Progenitor cell of endocrine pancreas (in vitro differentiated cells): Measurements from ENCODE around the gene HDLBP. TPM values are rescaled to one million over a fixed set of nuclear protein-coding genes. Genes with fewer than 3 reads are reported as not detected.

ENCODE experiments used
- DNase-seq: peaks from one replicate; pipeline ENCODE4 v3.0.0; 2021; ENCODE audit warnings: low spot score; ENCODE audit not compliant: unreplicated experiment
- H3K27ac Mint-ChIP-seq: 2 replicates; pipeline ENCODE4 v1.8.0; 2021; ENCODE audit warnings: mild to moderate bottlenecking, moderate library complexity, mixed read lengths
- H3K27me3 Mint-ChIP-seq: 2 replicates; pipeline ENCODE4 v1.8.0; 2021; ENCODE audit warnings: mixed read lengths
- H3K36me3 Mint-ChIP-seq: 2 replicates; pipeline ENCODE4 v1.8.0; 2022; ENCODE audit warnings: mixed read lengths; ENCODE audit not compliant: insufficient read depth
- H3K4me1 Mint-ChIP-seq: 2 replicates; pipeline ENCODE4 v1.8.0; 2021; ENCODE audit warnings: low read depth, mixed read lengths
- H3K4me3 Mint-ChIP-seq: 2 replicates; pipeline ENCODE4 v1.8.0; 2021; ENCODE audit warnings: low read depth, mild to moderate bottlenecking, moderate library complexity, mixed read lengths
- H3K9me3 Mint-ChIP-seq: 2 replicates; pipeline ENCODE4 v1.8.0; 2021; ENCODE audit warnings: low read depth, mixed read lengths
- CTCF ChIP-seq: fragments of 200-600 bp; sonication (generic); IDR thresholded peaks from one replicate; pipeline ENCODE4 v1.5.0; 2021; ENCODE audit warnings: antibody characterized with exemption, mild to moderate bottlenecking; ENCODE audit not compliant: unreplicated experiment
- total RNA-seq: library from RNA; stranded (reverse); gene quantifications from 2 replicates; pipeline ENCODE4 v1.2.1, GENCODE V29; 2021

Gene HDLBP
- total RNA-seq, 1 donor from 2014 or later, result 388 TPM

DNA sequence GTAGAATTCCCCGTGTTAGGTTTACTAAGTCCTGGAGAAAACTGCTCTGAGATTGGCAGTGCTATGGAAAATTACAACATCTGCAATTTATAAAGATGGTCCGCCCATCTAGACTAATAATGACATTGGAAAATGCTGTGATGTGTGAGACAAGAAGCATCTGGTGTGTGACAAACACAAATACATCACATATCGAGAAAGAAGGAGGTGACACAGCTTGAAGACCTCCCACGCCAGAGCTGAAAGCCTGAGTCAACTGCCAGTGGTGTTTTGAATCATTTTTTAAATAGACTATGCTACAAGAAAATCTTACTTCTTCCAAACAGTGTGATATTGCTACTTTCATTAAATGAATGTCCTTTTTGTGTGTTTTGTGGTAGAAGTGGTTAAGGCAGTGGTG, 135.6 kb downstream of the HDLBP start:
- H3K27ac Mint-ChIP-seq, result no peak overlapping the region
- DNase-seq, result no peak
- H3K4me1 Mint-ChIP-seq, result no peaks in the 10 kb centered on the region
- no peak overlapping the region for H3K4me3 Mint-ChIP-seq
- H3K9me3 Mint-ChIP-seq, result no peaks in the 10 kb centered on the region
- no peak for TF ChIP-seq CTCF
- H3K36me3 Mint-ChIP-seq, result peaks cover 16% of the 10 kb centered on the region
- no peaks in the 10 kb centered on the region for H3K27me3 Mint-ChIP-seq

GRCh38 chr2:241178961-241179360, 136.5 kb downstream of the HDLBP start:
- Mint-ChIP-seq H3K27ac (no peak overlapping the region), H3K4me3 (no peak overlapping the region), H3K9me3 (no peaks in the 10 kb centered on the region), H3K4me1 (no peaks in the 10 kb centered on the region), H3K27me3 (no peaks in the 10 kb centered on the region), H3K36me3 (peaks cover 16% of the 10 kb centered on the region)
- no peak for DNase-seq
- no peak for TF ChIP-seq CTCF

DNA sequence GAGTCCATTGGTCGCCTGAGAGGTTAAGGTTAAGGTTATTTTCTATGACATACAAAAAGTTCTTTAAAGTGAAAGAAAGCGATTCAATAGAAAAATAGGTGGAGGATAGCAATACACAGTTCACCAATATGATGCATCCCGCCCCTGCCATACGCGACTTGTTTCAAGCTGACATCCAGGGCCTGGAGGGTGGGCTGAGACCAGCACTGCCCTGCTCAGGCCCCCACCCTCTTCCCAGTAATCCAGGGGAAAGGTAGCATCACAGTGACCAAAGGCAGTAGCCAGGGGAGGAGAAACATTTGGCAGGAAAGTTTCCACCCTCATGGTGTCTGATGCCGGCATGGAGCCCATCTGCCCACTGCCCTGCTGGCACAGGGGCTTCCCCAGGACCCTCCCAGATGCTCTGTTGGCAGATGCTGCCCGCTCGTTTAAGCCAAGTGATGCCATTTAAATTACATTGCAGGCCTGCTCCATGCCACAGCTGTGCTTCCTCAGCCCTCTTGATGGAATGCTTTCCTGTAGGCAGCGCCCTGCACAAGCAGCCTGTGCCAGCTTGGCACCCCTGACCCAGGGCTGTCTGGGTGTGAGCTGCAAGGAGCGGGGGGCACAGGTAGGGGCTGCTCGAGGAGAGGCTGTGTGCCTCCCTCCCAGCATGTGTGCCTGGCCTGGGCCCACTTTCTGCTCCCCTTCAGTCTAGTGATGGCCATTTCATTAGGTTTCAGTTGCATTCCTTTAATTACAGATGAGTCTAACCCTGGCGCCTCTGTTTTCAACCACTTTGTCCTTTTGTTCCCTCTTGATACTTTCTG, 137.7 kb downstream of the HDLBP start:
- no peak for DNase-seq
- TF ChIP-seq CTCF, result no peak
- no peaks in the 10 kb centered on the region for H3K9me3 Mint-ChIP-seq
- no peaks in the 10 kb centered on the region for H3K4me1 Mint-ChIP-seq
- H3K27ac Mint-ChIP-seq, result no peak overlapping the region
- H3K4me3 Mint-ChIP-seq, result no peak overlapping the region
- H3K36me3 Mint-ChIP-seq, result peaks cover 23% of the 10 kb centered on the region
- no peaks in the 10 kb centered on the region for H3K27me3 Mint-ChIP-seq

Other genes starting within 250 kb of the HDLBP start
- 57.2 and 63.0 TPM in 2 replicates for gene MTERF4, start 213.4 kb downstream of the HDLBP start, total RNA-seq
- 57.1 and 60.4 TPM in 2 replicates for gene PASK, start 166.2 kb downstream of the HDLBP start, total RNA-seq
- 46.5 and 49.9 TPM in 2 replicates for gene PPP1R7, start 165.2 kb downstream of the HDLBP start, total RNA-seq
- 2.5 and 3.0 TPM in 2 replicates for gene ANO7, start 127.0 kb downstream of the HDLBP start, total RNA-seq
- 445 and 460 TPM in 2 replicates for gene SEPTIN2, start 253 bp upstream of the HDLBP start, total RNA-seq
- 63.6 and 67.0 TPM in 2 replicates for gene FARP2, start 40.6 kb upstream of the HDLBP start, total RNA-seq
- 217 and 226 TPM in 2 replicates for gene STK25, start 192.9 kb upstream of the HDLBP start, total RNA-seq
- 8.0 and 10.2 TPM in 2 replicates for gene BOK, start 243.1 kb upstream of the HDLBP start, total RNA-seq